WTC11 (cell line): ENCODE measurements around the gene TACR1. TPM values are rescaled to one million over a fixed set of nuclear protein-coding genes. Genes with fewer than 3 reads are reported as not detected.

Experiments used
- ATAC-seq: fragments of 200-7000 bp; cut with Tn5 transposase; 2 replicates; pipeline ENCODE4 v1.10.0; 2021; ENCODE audit warnings: mild to moderate bottlenecking, moderate library complexity
- CTCF ChIA-PET: fragments of 300-600 bp; sonication (Branson Sonifier 250); formaldehyde crosslinking; loops from one replicate; lab custom pipeline; 2021; ENCODE audit warnings: antibody characterized with exemption; lab: Charles Lee
- POLR2A ChIA-PET: fragments of 350-600 bp; sonication (Branson Sonifier 250); formaldehyde crosslinking; loops from one replicate; lab custom pipeline; 2021; ENCODE audit warnings: antibody characterized with exemption; lab: Charles Lee
- DNase-seq: peaks from one replicate; pipeline ENCODE4 v3.0.0; 2021; ENCODE audit warnings: low spot score
- H3K27ac Mint-ChIP-seq: 2 replicates; pipeline ENCODE4 v1.8.0; 2021; ENCODE audit warnings: mixed read lengths
- H3K27me3 Mint-ChIP-seq: 2 replicates; pipeline ENCODE4 v1.8.0; 2021; ENCODE audit warnings: low read depth, mild to moderate bottlenecking, moderate library complexity, mixed read lengths
- H3K36me3 Mint-ChIP-seq: 2 replicates; pipeline ENCODE4 v1.8.0; 2021; ENCODE audit warnings: mixed read lengths
- H3K4me1 Mint-ChIP-seq: 2 replicates; pipeline ENCODE4 v1.8.0; 2022; ENCODE audit warnings: mixed read lengths
- H3K4me3 Mint-ChIP-seq: 2 replicates; pipeline ENCODE4 v1.8.0; 2021; ENCODE audit warnings: mild to moderate bottlenecking, moderate library complexity, mixed read lengths
- H3K9me3 Mint-ChIP-seq: 2 replicates; pipeline ENCODE4 v1.8.0; 2021; ENCODE audit warnings: mixed read lengths
- ARID4B ChIP-seq: sonication (generic); formaldehyde crosslinking; IDR thresholded peaks from 2 replicates; pipeline ENCODE4 v1.8.0; 2023; ENCODE audit warnings: missing genetic modification reagents, mild to moderate bottlenecking, borderline replicate concordance
- CTCF ChIP-seq: fragments of 200-600 bp; IDR thresholded peaks from 2 replicates; pipeline ENCODE4 v1.8.0; 2022; ENCODE audit warnings: antibody characterized with exemption
- ETV6 ChIP-seq: sonication (generic); formaldehyde crosslinking; IDR thresholded peaks from 2 replicates; pipeline ENCODE4 v1.8.1; 2022; ENCODE audit warnings: mild to moderate bottlenecking, missing genetic modification reagents
- GTF2I ChIP-seq: fragments of 250-450 bp; sonication (Bioruptor Pico); conservative IDR thresholded peaks from 2 replicates; pipeline ENCODE4 v1.4.0; 2021; ENCODE audit warnings: mild to moderate bottlenecking
- JUN ChIP-seq: sonication (generic); formaldehyde crosslinking; IDR thresholded peaks from 2 replicates; pipeline ENCODE4 v1.8.0; 2023; ENCODE audit warnings: mild to moderate bottlenecking, missing genetic modification reagents
- NFATC4 ChIP-seq: fragments of 250-450 bp; sonication (Bioruptor Pico); IDR thresholded peaks from 2 replicates; pipeline ENCODE4 v1.9.0; 2021; ENCODE audit warnings: mild to moderate bottlenecking
- OVOL2 ChIP-seq: fragments of 250-450 bp; sonication (Bioruptor Pico); IDR thresholded peaks from 2 replicates; pipeline ENCODE4 v1.9.0; 2021; ENCODE audit warnings: mild to moderate bottlenecking, borderline replicate concordance
- STAT6 ChIP-seq: sonication (generic); formaldehyde crosslinking; conservative IDR thresholded peaks from 2 replicates; pipeline ENCODE4 v1.8.1; 2023; ENCODE audit warnings: mild to moderate bottlenecking, low read depth, missing genetic modification reagents, moderate library complexity
- USF1 ChIP-seq: sonication (generic); formaldehyde crosslinking; IDR thresholded peaks from 2 replicates; pipeline ENCODE4 v1.8.0; 2022; ENCODE audit warnings: mild to moderate bottlenecking, missing genetic modification reagents
- ZNF263 ChIP-seq: sonication (generic); formaldehyde crosslinking; IDR thresholded peaks from 2 replicates; pipeline ENCODE4 v1.8.1; 2022; ENCODE audit warnings: low read depth, mild to moderate bottlenecking, moderate library complexity, missing genetic modification reagents
- total RNA-seq: library from RNA; stranded (reverse); gene quantifications from 3 replicates; pipeline ENCODE4 v1.2.3, GENCODE V29; 2021
- TF ChIP-seq, protein P1 (sequence below): sonication (generic); formaldehyde crosslinking; IDR thresholded peaks from 2 replicates; pipeline ENCODE4 v1.8.1; 2023; ENCODE audit warnings: mild to moderate bottlenecking, missing genetic modification reagents, moderate library complexity
- TF ChIP-seq, protein P2 (sequence below): sonication (generic); formaldehyde crosslinking; IDR thresholded peaks from 2 replicates; pipeline ENCODE4 v1.8.1; 2022; ENCODE audit warnings: missing genetic modification reagents, borderline replicate concordance

The TACR1 gene
- total RNA-seq, 1 experiment from 2014 or later, result 0.13 TPM

DNA sequence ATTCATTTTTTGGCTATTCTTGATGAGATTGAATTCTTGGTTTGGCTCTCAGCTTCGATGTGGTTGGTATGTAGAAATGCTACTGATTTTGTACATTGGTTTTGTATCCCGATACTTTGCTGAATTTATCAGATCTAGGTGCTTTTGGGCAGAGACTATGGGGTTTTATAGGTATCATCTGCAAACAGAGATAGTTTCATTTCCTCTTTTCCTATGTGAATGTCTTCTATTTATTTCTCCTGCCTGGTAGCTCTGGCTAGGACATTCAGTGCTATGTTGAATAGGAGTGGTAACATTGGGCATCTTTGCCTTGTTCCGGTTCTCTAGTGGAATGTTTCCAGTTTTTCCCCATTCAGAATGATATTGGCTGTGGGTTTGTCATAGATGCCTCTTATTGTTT lies 5.5 kb upstream of the TACR1 start:
- ATAC-seq (no peak), DNase-seq (no peak)
- CTCF ChIA-PET, result no interaction called here
- Mint-ChIP-seq H3K9me3 (no peaks in the 10 kb centered on the region), H3K27me3 (peaks cover 28% of the 10 kb centered on the region), H3K4me1 (peaks cover 23% of the 10 kb centered on the region), H3K4me3 (no peak overlapping the region), H3K36me3 (no peaks in the 10 kb centered on the region), H3K27ac (no peak overlapping the region)
- POLR2A ChIA-PET, result no interaction called here
- TF ChIP-seq ZNF263 (CRISPR knock-in tag) (no peak), USF1 (CRISPR knock-in tag) (no peak), NFATC4 (CRISPR knock-in tag) (no peak)

GRCh38 chr2:75202359-75202758 lies 3.0 kb upstream of the TACR1 start:
- peaks cover 19% of the 10 kb centered on the region for H3K4me1 Mint-ChIP-seq
- ATAC-seq (no peak), DNase-seq (no peak)
- no peak for TF ChIP-seq ARID4B (CRISPR knock-in tag)
- no peak for TF ChIP-seq GTF2I (CRISPR knock-in tag)
- TF ChIP-seq ETV6 (CRISPR knock-in tag), result no peak
- TF ChIP-seq, protein P1, sequence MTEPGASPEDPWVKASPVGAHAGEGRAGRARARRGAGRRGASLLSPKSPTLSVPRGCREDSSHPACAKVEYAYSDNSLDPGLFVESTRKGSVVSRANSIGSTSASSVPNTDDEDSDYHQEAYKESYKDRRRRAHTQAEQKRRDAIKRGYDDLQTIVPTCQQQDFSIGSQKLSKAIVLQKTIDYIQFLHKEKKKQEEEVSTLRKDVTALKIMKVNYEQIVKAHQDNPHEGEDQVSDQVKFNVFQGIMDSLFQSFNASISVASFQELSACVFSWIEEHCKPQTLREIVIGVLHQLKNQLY, result no peak
- TF ChIP-seq JUN, result no peak
- no peak for TF ChIP-seq CTCF
- no peak for TF ChIP-seq STAT6 (CRISPR knock-in tag)
- TF ChIP-seq, protein P2, sequence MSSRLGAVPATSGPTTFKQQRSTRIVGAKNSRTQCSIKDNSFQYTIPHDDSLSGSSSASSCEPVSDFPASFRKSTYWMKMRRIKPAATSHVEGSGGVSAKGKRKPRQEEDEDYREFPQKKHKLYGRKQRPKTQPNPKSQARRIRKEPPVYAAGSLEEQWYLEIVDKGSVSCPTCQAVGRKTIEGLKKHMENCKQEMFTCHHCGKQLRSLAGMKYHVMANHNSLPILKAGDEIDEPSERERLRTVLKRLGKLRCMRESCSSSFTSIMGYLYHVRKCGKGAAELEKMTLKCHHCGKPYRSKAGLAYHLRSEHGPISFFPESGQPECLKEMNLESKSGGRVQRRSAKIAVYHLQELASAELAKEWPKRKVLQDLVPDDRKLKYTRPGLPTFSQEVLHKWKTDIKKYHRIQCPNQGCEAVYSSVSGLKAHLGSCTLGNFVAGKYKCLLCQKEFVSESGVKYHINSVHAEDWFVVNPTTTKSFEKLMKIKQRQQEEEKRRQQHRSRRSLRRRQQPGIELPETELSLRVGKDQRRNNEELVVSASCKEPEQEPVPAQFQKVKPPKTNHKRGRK (CRISPR knock-in tag), result no peak
- no peak for TF ChIP-seq OVOL2 (CRISPR knock-in tag)
- no peak overlapping the region for H3K27ac Mint-ChIP-seq
- POLR2A ChIA-PET, result no interaction called here
- H3K4me3 Mint-ChIP-seq, result no peak overlapping the region
- no peaks in the 10 kb centered on the region for H3K36me3 Mint-ChIP-seq
- peaks cover 52% of the 10 kb centered on the region for H3K27me3 Mint-ChIP-seq
- CTCF ChIA-PET, result no interaction called here
- no peaks in the 10 kb centered on the region for H3K9me3 Mint-ChIP-seq
